Neural progenitor cell (in vitro differentiated cells): ENCODE data around the gene SLC19A2. TPM values are rescaled to one million over a fixed set of nuclear protein-coding genes. Genes with fewer than 3 reads are reported as not detected.

ENCODE experiments used
- DNase-seq: peaks from one replicate; pipeline ENCODE4 v3.0.0-alpha.2; 2016; ENCODE audit warnings: low spot score
- H2AFZ ChIP-seq: fragments of 200-600 bp; sonication (generic); replicated peaks from 2 replicates; pipeline ENCODE4 v1.6.1; 2016; ENCODE audit warnings: antibody characterized with exemption
- H3F3A ChIP-seq: fragments of 200-600 bp; sonication (generic); 2 replicates; pipeline ENCODE4 v1.6.1; 2016; ENCODE audit warnings: antibody characterized with exemption, low read depth
- H3K27ac ChIP-seq: fragments of 200-600 bp; sonication (generic); 2 replicates; pipeline ENCODE4 v1.5.1; 2016; ENCODE audit warnings: mild to moderate bottlenecking
- H3K27me3 ChIP-seq: fragments of 200-600 bp; sonication (generic); 2 replicates; pipeline ENCODE4 v1.6.1; 2016; ENCODE audit warnings: mild to moderate bottlenecking, moderate library complexity
- H3K36me3 ChIP-seq: fragments of 200-600 bp; sonication (generic); 2 replicates; pipeline ENCODE4 v1.5.1; 2016
- H3K4me1 ChIP-seq: fragments of 200-600 bp; sonication (generic); 2 replicates; pipeline ENCODE4 v1.6.1; 2016; ENCODE audit warnings: mixed run types
- H3K4me2 ChIP-seq: fragments of 200-600 bp; sonication (generic); 2 replicates; pipeline ENCODE4 v1.6.1; 2016
- H3K4me3 ChIP-seq: fragments of 200-600 bp; sonication (generic); 2 replicates; pipeline ENCODE4 v1.5.1; 2016
- H3K79me2 ChIP-seq: fragments of 200-600 bp; sonication (generic); 2 replicates; pipeline ENCODE4 v1.6.1; 2016; ENCODE audit warnings: low read depth
- H3K9ac ChIP-seq: fragments of 200-600 bp; sonication (generic); 2 replicates; pipeline ENCODE4 v1.6.1; 2016
- H3K9me3 ChIP-seq: fragments of 200-600 bp; sonication (generic); 2 replicates; pipeline ENCODE4 v1.5.1; 2016; ENCODE audit warnings: low read depth
- H4K20me1 ChIP-seq: fragments of 200-600 bp; sonication (generic); 2 replicates; pipeline ENCODE4 v1.6.1; 2016; ENCODE audit warnings: low read depth
- H3K27ac Mint-ChIP-seq: 3 replicates; pipeline ENCODE4 v1.8.0; 2021; ENCODE audit warnings: mixed read lengths
- H3K27me3 Mint-ChIP-seq: 2 replicates; pipeline ENCODE4 v1.8.0; 2022; ENCODE audit warnings: low read depth, mild to moderate bottlenecking, inconsistent platforms, moderate library complexity, mixed read lengths; ENCODE audit not compliant: insufficient read depth
- H3K36me3 Mint-ChIP-seq: 3 replicates; pipeline ENCODE4 v1.8.0; 2021; ENCODE audit warnings: mixed read lengths
- H3K4me1 Mint-ChIP-seq: 3 replicates; pipeline ENCODE4 v1.8.0; 2021; ENCODE audit warnings: mixed read lengths
- H3K4me3 Mint-ChIP-seq: 3 replicates; pipeline ENCODE4 v1.8.0; 2021; ENCODE audit warnings: mild to moderate bottlenecking, moderate library complexity, mixed read lengths
- H3K9me3 Mint-ChIP-seq: 3 replicates; pipeline ENCODE4 v1.8.0; 2020; ENCODE audit warnings: mixed read lengths
- EZH2 ChIP-seq: fragments of 200-600 bp; sonication (generic); IDR thresholded peaks from 2 replicates; pipeline ENCODE4 v1.6.1; 2017; ENCODE audit warnings: antibody characterized with exemption, mild to moderate bottlenecking, moderate library complexity
- EZH2phosphoT487 ChIP-seq: fragments of 200-600 bp; sonication (generic); IDR thresholded peaks from 2 replicates; pipeline ENCODE4 v1.6.1; 2017; ENCODE audit warnings: antibody characterized with exemption
- small RNA-seq: library from RNA; depleted of rRNA; stranded (forward); fragments of <200 nt; gene quantifications from one replicate; pipeline ENCODE3, GENCODE V24; 2015
- total RNA-seq: library from RNA; depleted of rRNA; stranded (reverse); fragments of >200 nt; gene quantifications from 2 replicates; pipeline ENCODE4 v1.2.3, GENCODE V29; 2015; ENCODE audit warnings: low replicate concordance
- TF ChIP-seq, protein P1 (sequence below): fragments of 200-600 bp; sonication (generic); IDR thresholded peaks from 2 replicates; pipeline ENCODE4 v1.5.1; 2017; ENCODE audit warnings: antibody characterized with exemption, mild to moderate bottlenecking

The SLC19A2 gene
- total RNA-seq, 1 donor from 2014 or later = 35.4 TPM

- Histone ChIP-seq H3K4me3 (peak overlapping the region; percentile 61), H3K9ac (no peak overlapping the region), H3K27me3 (peaks cover 9% of the 10 kb centered on the region), H3K4me2 (peak overlapping the region; percentile 77), H2AFZ (peak overlapping the region; percentile 90), H3K79me2 (no peaks in the 10 kb centered on the region), H3K36me3 (no peaks in the 10 kb centered on the region), H4K20me1 (no peaks in the 10 kb centered on the region), H3K27ac (no peak overlapping the region), H3K4me1 (peaks cover 10% of the 10 kb centered on the region), H3F3A (no peaks in the 10 kb centered on the region), H3K9me3 (no peaks in the 10 kb centered on the region)
- Mint-ChIP-seq H3K36me3 (no peaks in the 10 kb centered on the region), H3K4me1 (peaks cover 13% of the 10 kb centered on the region), H3K27ac (no peak overlapping the region), H3K9me3 (peaks cover 5% of the 10 kb centered on the region), H3K4me3 (peak overlapping the region; percentile 98), H3K27me3 (no peaks in the 10 kb centered on the region)
- TF ChIP-seq EZH2 (no peak), EZH2phosphoT487 (no peak)
- TF ChIP-seq, protein P1, sequence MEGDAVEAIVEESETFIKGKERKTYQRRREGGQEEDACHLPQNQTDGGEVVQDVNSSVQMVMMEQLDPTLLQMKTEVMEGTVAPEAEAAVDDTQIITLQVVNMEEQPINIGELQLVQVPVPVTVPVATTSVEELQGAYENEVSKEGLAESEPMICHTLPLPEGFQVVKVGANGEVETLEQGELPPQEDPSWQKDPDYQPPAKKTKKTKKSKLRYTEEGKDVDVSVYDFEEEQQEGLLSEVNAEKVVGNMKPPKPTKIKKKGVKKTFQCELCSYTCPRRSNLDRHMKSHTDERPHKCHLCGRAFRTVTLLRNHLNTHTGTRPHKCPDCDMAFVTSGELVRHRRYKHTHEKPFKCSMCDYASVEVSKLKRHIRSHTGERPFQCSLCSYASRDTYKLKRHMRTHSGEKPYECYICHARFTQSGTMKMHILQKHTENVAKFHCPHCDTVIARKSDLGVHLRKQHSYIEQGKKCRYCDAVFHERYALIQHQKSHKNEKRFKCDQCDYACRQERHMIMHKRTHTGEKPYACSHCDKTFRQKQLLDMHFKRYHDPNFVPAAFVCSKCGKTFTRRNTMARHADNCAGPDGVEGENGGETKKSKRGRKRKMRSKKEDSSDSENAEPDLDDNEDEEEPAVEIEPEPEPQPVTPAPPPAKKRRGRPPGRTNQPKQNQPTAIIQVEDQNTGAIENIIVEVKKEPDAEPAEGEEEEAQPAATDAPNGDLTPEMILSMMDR = no peak
- no peak for DNase-seq
These were observed 59.5 kb downstream of the SLC19A2 start for GRCh38 chr1:169426174-169426705.

GRCh38 chr1:169421309-169421708, 64.4 kb downstream of the SLC19A2 start:
- Histone ChIP-seq H3K4me2 (no peak overlapping the region), H3K9ac (no peak overlapping the region), H3K79me2 (no peaks in the 10 kb centered on the region), H3F3A (no peaks in the 10 kb centered on the region), H3K36me3 (peaks cover 4% of the 10 kb centered on the region), H2AFZ (no peak overlapping the region), H3K4me1 (peaks cover 5% of the 10 kb centered on the region), H3K27ac (no peak overlapping the region), H3K27me3 (no peaks in the 10 kb centered on the region), H3K9me3 (no peaks in the 10 kb centered on the region), H3K4me3 (no peak overlapping the region), H4K20me1 (no peaks in the 10 kb centered on the region)
- DNase-seq = no peak
- Mint-ChIP-seq H3K27ac (no peak overlapping the region), H3K9me3 (no peaks in the 10 kb centered on the region), H3K4me1 (peaks cover 4% of the 10 kb centered on the region), H3K27me3 (no peaks in the 10 kb centered on the region), H3K4me3 (no peak overlapping the region), H3K36me3 (no peaks in the 10 kb centered on the region)
- TF ChIP-seq EZH2 (no peak), EZH2phosphoT487 (no peak)
- TF ChIP-seq, protein P1 = no peak

GRCh38 chr1:169414952-169415351, 70.8 kb downstream of the SLC19A2 start:
- Mint-ChIP-seq H3K36me3 (peaks cover 25% of the 10 kb centered on the region), H3K9me3 (peaks cover 19% of the 10 kb centered on the region), H3K4me1 (no peaks in the 10 kb centered on the region), H3K27ac (no peak overlapping the region), H3K27me3 (peaks cover 2% of the 10 kb centered on the region), H3K4me3 (no peak overlapping the region)
- Histone ChIP-seq H3K27me3 (no peaks in the 10 kb centered on the region), H3K36me3 (peaks cover 4% of the 10 kb centered on the region), H3F3A (no peaks in the 10 kb centered on the region), H4K20me1 (no peaks in the 10 kb centered on the region), H3K4me2 (no peak overlapping the region), H3K27ac (no peak overlapping the region), H3K79me2 (no peaks in the 10 kb centered on the region), H3K9ac (no peak overlapping the region), H3K9me3 (no peaks in the 10 kb centered on the region), H3K4me1 (no peaks in the 10 kb centered on the region), H2AFZ (no peak overlapping the region), H3K4me3 (no peak overlapping the region)
- DNase-seq = no peak
- no peak for TF ChIP-seq EZH2
- TF ChIP-seq, protein P1 = no peak
- TF ChIP-seq EZH2phosphoT487 = no peak

Small RNA genes within 50 kb of the gene (small RNA-seq; reads per million reads assigned to genes)
- gene AL021068.2 = not detected

Other genes starting within 250 kb of the SLC19A2 start
- gene NME7, start 118.1 kb downstream of the SLC19A2 start, total RNA-seq = 23.5 and 60.6 TPM in 2 replicates
- 14.5 and 25.2 TPM in 2 replicates for gene BLZF1, start 117.7 kb downstream of the SLC19A2 start, total RNA-seq
- gene CCDC181, start 58.5 kb downstream of the SLC19A2 start, total RNA-seq = 10.2 and 13.2 TPM in 2 replicates
- not detected in 2 replicates for gene F5, start 100.5 kb upstream of the SLC19A2 start, total RNA-seq
- gene SELP, start 144.2 kb upstream of the SLC19A2 start, total RNA-seq = not detected in 2 replicates
- gene SELL, start 225.7 kb upstream of the SLC19A2 start, total RNA-seq = not detected in 2 replicates
- gene SELE, start 248.1 kb upstream of the SLC19A2 start, total RNA-seq = not detected in 2 replicates